Stimulated activated CD4-positive, alpha-beta T cell treated with anti-CD3 and anti-CD28 coated beads, Interleukin-2, amount 100 ng/mL, for 48 hours (primary cell): ENCODE data around the gene COBL.
"Not testable (repeated sequence)": the region's sequence is repeated elsewhere in the genome, so short reads cannot be mapped to it uniquely, and the experiment has no call there.

Source experiments
- DNase-seq, 2 donors: peaks; one replicate each; pipeline ENCODE4 v3.0.0-alpha.2; 2020

COBL gene

DNA sequence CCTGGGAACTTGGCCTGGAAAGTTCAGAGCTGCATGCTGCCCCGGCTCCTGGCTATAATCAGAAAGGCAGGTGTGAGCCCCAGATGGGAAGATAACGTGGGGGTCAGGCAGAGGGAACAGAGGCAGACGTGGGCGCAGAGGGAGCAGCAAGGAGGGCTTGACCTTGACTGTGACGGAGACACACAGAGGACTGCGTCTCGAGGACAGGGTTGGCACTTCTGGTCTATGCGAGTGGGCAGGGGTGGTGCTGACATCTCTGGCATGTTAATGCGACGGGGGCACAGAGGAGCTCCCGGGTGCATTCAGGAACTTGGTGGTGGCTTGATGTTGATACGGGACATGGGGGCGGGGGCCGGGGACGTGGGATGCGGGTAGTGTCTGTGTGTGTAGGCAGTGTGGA, 301.8 kb downstream of the COBL start:
- no peak for DNase-seq

DNA sequence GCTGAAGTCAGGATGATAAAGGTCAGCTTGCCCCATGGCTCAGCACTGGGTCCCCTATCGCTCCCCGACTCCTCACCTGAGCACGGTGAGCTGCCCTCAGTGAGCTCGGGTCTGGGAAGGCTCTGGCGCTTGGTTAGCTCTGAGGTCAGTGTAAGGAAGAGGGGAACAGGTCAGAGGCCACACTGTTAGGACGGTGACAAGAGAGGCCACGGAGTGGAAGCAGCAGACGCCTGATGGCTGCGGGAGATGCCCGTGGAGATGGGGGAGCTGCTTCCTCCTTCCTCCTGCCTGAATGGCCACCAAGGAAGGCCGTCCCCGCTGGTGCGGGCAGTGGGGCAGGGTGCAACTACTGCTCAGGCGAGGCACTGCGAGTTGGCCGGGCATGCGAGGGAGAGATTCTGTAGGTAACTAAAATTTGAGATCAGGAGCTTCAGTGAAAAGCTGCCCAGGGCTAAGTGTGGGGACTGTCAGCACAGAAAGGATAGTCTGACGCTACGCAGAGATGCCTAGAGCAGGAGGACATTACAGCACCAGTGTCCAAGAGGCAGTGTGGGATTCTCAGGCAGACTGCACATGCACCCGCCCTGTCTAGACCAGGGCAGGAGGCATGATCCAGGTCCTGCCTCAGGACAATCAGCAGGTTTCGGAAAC, 302.6 kb downstream of the COBL start:
- DNase-seq, result no peak

DNA sequence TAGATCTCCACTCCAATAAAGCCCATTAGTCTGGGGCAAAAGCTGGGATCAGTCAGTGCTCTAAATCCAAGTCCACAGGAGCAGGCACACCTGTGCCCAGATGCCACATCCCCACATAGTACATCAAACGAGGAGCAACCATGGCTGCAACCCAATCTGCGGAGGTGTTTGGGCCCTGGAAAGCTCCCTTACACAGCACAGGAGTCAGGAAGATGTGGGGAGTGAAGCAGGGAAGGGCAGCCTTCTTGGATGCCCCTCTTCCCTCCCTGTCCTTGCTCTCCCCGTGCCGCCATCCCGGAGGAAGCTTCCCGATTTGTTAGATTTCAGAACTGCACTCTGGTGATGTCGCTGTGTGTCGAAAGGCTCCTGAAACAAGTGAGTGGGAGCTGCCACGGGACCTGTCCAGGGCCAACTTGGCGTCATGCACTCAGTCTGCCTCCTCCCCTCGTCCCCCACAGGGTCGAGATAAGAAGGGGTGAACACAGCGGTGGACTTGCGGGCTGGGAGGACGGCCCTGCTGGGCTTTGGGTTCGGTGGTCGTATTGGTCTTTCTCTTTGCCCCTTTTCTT, 303.3 kb downstream of the COBL start:
- no peak for DNase-seq

DNA sequence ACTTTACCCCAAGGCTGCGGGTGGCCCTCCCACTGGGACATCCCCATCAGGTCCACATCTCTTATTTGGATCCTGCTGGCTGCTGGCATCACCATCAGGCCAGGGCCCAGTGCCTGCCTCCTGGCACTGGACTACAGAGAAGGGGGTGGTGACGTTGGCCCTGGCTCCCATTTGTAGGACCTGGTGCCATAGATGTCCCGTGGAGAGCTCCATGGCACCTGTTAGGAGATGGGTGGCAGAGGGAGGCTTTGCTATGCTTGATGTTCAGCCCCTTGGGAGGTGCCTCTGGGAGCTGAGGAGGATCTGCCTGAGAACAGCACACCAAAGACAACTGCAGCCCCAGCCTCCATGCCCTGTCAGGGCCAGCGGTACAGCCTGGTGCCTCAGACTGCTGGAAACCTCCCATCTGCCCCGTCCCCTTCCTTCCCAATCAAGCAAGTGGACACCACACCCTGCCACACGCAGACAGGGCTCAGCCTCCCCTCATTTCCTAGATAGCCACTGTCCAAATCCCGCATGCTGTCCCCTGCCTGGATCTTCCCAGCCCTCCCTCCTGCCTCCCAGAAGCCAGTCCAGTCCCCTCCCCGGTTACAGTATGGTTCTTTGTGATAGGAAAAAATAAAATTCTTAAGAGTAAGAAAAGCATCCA, 303.9 kb downstream of the COBL start:
- no peak for DNase-seq

DNA sequence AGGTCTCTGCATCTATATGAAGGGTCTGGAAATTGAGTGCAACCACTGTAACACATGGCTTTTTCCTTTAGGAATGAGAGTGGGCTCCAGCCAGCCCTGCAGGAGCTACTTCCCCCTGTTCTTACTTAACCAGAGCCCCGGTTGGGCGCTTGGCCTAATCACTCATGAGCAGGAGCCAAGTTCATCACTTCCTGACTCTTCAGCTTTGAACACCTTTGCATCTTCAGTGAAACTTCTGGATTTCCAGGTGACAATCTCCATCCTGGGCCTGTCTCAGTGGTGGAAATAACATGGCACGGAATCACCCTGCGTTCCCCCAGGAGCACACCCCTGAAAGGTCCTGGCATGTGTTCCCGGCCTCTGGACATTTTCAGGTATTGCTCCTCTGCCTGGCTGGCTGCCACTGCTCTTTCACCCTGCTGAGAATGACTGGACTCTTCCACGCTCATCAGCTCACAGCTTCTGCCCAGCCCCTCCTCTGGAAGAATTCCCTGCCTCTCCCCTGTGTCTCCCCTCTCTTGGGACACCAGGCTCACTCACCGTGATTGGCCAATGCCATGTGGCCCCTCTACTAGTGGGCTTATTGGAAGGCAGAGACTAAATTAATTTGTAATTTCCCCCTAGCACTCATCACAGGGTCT, 304.8 kb downstream of the COBL start:
- DNase-seq, result no peak

DNA sequence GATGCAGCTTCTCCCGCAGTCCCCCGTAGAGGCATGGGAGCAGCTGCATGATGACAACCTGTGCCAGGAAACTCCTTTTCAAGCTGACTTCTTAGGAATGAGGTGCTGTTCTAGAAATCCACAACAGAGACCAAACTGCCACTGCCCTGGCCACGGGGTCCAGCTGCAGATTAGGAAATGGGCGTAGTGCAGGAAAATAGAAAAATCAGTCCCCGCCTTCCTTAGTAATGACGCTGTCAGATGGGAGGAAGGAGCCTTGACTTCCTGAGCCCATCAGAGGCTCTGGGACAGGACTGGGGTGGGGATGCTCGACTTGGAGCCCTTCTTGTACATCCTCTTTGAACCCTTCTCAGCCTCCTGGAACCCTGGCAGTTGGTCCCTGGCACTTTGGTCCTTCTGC, 306.1 kb downstream of the COBL start:
- no peak for DNase-seq

DNA sequence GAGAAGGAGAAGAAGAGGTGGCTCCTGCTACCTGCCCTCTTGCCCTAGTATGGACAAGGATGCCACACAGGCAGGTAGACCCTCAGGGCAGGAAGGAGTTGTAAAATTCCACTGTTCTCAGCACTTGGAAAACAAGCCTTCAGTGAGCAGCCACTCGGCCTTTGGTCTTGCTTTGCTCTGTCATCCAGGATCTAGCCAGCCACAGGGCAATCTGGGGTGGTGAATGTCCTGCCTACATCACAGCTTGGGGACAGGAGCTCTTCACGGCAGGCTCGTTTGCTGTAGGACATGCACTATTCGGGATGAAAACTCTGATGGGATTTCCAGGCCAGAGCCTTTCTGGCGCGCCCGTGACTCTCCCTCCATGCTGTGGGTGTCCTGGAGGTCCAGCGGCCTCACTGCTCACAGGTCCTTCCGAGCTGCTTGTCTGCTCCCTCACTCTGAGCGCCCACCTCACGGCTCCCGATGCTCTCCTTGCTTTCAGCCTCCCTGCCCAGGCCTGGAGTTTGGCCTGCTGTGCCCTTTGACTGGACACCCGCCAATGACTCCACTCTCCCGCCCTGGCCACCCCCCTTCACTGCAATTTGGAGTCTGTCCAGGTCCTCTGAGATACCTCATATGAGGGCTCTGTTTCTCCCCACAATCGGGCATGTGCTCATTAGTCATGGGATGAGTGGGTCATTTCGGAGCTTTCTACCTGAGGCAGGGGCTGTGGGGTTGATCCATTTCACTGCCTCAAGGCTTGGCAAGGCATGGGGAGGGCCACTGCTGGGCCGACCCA, 306.7 kb downstream of the COBL start:
- no peak for DNase-seq

DNA sequence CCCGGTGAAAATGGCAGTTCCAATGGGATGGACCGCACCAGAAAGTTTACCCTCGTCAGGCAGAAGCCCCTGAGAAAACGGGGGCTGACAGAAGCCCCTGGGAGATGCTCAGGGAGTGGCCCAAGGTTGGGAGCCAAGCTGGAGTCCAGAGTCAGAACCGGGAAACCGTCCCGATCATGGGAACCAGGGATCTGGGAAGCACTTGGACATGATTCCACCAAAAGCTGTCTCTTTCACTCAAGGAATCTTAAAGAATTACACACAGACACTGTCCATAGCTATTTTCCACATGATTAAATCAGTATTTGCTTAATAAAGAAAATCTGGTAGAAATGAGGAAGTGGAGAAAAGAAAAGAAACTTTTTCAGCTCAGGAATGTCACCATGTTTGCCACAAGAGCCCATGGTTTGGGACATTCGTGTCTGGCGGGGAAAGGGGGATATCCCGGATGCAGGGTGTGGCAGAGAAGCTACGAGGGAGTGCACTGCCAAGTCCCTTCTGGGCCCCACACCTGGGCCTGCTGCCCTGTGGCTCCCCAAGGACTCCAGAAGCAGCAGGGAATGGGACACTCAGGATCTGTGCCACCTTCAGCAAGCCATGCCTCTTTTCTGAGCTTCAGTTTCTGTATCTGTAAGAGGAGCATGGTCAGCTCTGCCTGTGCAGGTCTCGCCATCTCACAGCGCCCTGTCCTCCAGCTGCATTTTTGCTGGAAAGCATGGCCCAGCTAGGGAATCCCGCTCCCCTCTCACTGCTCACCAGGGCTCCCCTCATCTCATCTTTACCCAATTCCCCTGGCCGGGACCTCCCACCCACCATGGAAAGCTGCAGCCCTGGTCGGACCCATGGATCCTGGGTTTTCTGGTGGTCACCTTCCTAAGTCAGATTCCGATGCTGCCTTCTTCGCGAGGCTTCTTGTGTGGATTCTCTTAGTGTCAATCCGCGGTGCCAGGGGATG, 308.8 kb downstream of the COBL start:
- DNase-seq, result no peak

DNA sequence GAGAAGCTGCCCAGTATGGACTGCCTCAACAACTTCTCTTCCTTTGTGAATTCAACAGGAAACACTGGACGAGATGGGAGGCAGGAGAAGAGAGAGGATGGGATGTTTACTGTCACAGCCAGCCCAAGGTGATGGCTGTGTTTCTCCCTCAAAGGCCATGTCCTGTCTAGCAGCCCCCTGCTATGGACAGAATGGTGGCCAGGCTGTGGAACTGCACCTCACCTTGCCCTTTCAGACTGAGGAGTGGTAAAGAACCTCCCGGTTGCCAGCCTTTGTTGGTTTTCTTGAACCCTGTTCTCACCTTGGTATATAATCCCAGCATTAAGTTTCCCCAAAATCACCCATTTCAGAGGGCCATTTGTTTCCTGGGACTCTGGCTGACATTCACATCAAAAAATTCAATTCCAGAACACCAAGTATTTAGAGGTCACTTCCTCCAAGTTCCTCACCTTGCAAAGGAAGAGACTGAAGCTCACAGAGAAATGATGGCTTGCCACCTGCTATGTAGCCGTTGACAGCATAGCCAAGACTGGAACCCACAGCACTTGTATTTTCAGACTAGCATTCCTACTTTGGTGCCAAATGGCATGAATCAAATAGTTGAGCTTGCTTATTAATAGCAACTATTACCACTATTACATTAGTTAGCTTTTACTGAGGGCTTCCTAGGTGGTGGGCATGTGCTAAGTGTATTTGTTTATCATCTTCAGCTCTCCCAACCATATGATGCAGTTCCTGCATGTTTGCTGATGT, 309.9 kb downstream of the COBL start:
- no peak for DNase-seq

DNA sequence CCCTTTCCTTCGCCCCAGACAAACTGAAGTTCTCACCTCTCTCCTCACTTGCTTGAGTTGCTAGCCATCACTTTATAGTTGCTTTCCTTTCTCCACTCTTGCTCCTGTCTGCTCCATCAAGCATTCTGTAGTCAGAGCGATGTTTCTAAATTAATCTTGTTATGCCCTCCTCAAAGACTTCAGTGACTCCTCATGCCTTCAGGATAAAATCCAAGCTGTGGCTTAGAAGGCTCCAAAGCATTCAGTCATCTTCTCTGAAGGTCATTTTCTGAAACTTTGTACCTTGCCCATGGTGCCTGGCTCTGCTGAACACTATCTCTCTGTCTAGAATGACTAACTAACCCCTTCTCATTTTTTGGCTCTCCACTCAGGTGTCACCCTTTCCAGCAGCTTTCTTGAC, 311.5 kb downstream of the COBL start:
- no peak for DNase-seq

DNA sequence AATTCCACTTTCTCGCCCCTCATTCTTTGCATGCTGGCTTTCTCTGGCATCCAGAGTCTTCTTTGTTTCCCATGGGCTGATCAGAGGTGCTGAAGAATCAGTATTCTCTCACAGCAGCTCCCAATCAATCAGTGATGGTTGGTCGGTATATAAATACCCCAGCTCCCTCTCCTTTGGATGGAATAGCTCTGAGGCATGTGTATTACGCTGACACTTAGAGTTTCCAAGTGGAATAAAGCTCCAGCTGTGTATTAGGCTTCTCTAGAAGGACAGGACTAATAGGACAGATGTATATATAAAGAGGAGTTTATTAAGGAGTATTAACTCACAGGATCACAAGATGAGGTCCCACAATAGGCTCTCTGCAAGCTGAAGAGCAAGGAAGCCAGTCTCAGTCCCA, 315.7 kb downstream of the COBL start:
- no peak for DNase-seq

DNA sequence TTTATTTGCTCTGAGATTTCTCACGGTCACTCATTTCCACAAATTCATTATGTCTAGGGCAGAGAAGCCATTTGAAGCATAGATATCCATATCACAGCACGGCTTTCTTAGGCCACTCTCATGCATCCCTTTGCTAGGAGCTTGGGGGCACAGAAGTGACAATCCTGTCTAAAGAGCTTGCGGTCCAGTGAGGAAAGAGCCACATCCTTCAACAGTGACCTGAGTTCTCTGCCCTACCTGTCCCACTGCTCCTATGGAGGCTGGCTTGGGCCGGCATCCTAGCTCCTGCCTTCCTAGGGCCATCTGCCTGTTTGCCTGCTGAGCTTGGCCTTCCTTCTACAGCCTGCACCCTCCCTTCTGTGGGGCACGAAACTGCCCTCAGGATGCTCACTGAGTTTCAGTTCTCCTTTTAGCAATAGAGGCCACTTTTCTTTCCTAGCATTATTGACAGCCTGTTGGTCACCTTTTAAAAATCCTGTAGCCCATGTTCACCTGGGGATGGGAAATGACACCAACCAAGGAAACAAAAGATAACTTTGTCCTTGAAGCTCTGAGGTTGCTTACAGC, 321.8 kb downstream of the COBL start:
- no peak for DNase-seq

DNA sequence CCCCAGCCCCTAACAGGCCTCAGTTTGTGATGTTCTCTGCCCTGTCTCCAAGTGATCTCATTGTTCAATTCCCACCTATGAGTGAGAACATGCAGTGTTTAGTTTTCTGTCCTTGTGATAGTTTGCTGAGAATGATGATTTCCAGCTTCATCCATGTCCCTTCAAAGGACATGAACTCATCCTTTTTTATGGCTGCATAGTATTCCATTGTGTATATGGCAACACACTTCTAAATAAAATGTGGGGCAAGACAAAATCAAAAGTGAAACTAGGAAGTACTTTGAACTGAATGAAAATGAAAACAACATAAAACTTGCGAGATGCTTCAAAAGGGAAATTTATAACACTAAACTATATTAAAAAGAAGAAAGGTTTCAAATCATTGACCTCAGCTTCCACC, 326.4 kb downstream of the COBL start:
- not testable (repeated sequence) for DNase-seq

DNA sequence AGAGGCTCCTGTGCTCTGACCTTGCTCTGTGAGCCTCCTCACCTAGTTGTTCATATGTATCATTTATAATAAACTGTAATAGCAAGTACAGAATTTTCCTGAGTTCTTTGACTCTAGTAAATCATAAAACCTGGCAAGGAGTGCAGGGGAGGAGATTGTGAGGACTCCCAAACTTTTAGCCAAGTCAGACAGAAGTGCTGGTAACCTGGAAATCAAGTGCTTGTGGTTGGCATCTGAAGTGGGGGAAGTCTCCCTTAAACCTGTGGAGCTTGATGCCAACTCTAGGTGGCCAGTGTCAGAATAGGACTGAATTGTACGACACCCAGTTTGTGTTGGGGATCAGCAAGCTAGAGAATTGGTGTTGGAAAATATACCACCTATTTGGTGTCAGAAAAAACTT, 327.6 kb downstream of the COBL start:
- no peak for DNase-seq

DNA sequence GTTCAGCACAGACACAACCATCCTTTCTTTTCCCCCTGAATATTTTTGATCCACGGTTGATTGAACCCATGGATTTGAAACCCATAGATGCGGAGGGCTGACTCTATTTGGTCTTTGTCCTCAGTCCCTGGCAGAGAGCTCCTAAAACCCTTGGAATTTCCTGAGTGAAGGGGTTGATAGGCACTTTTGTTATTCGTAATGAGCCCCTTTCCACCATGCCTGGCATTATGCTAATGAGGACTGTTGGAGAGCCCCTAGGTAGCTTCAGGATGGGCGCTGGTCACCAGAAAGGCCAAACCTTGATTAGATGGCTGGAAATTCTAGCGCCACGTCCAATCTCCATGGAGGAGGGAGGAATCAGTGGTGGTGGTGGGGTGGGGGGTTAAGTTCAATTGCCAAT, 328.1 kb downstream of the COBL start:
- no peak for DNase-seq

DNA sequence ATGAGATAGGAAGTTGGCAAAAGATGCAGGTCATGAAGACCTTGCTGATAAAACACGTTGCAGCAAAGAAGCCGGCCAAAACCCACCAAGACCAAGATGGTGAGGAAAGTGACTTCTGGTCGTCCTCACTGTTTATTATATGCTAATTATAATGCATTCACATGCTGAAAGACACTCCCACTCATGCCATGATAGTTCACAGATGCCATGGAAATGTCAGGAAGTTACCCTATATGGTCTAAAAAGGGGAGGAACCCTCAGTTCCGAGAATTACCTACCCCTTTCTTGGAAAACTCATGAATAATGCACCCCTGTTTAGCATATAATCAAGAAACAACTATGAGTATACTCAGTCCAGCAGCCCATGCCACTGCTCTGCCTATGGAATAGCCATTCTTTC, 331.5 kb downstream of the COBL start:
- DNase-seq, result no peak

DNA sequence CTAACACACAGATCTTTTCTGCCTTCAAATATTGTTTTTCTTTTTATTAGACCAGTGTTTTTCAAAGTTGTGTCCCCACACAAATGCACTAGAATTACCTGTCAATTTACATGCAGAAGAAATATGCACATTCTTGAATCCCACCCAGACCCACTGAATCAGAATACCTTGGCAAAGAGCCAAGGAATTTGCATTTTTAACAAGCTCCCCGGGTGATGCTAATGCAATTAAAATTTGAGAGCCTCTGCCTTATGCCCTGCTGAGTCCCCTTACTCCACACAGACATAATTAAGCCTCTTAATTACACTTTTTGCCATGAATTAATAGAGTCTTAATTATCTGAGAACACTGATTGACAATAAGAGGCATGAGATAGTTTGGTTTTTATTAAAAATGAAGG, 332.8 kb downstream of the COBL start:
- no peak for DNase-seq

DNA sequence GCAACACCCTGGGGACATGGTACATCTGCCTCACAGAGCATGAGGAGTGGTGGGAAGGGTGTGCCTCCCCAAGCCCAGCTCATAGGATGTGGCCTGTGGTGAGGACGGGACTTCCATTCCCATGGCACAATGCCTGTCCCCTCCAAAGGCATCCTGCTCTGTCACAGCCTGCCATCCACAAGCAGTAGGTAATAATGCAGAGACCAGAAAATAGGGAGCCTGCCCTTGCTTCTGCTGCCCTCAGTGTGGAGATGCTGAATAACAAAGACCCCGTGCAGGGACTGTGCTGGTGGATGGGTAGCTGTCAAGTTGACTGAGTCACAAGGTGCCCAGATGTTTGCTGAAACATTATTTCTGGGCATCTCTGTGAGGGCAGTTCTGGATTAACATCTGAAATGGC, 334.0 kb downstream of the COBL start:
- no peak for DNase-seq

DNA sequence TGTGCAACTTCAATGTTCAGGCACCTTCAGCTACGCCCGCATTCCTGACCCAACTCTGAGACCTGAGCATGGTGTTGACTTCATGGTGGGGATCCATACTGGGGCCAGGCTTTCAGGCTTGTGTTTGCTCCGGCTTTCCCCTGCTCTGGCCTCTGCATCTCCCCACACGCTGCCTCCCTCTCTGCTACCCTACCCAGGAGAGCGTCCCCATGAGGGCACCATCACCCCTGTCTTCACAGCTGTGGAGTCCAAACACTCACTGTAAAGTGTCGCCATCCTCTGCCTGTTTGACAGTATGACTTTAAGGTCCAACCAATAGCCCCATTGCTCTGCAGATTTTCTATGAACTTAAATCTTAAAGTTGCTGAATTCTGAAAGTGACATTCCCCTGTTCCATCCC, 334.9 kb downstream of the COBL start:
- DNase-seq, result no peak

DNA sequence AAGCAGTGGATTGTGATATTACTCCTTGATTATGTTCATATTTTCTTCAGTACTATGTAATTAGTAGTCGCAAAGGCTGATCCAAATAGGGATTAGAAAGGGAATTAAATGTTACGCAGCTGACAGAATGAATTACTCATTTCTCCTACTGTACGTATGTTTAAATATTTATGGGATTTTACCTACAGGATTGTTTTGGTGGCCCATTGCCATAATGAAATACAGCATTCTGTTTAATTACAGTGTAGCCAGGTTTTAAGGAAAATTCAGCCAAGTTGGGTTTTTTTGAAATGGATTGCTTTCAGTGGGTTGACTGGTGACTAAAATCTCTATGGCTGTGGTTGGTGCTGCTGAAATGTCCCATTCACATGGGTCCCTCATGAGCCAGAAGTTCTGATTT, 336.2 kb downstream of the COBL start:
- DNase-seq, result no peak

DNA sequence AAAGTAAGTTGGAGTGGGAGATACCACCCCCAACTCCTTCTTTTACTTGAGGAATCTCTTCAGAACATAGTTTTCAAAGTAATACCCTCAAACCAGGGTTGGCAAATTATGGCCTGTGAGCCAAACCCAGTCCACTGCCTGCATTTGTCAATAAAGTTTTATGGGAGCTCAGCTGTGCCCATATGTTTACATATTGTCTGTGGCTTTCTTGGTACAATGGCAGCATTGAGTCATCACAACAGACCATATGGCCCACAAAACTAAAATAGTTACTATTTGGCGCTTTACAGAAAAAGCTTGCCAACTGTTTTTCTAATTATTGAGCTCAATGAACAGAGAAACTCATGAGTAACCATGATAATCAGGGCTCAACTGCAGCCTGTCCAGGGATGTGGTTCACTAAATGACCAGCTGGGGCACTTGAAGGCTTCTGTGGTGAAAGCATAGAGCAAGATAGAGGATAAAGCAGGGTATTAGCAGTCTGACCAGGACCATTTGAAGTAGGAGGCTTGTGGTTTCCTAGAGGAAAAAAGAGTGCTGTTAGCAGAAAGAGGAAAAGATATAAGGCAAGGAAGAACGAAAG, 337.9 kb downstream of the COBL start:
- DNase-seq, result no peak
